Fibroblast of lung (primary cell): Measurements from ENCODE around the gene ULK3. TPM values are rescaled to one million over a fixed set of nuclear protein-coding genes. Genes with fewer than 3 reads are reported as not detected.

ENCODE experiments used
- DNase-seq, 2 donors: peaks; one replicate each; pipeline versions ENCODE4 v3.0.0 to v3.0.0-alpha.2; 2010; ENCODE audit warnings: low read depth in 2 of 2
- H2AFZ ChIP-seq: 2 replicates; pipeline ENCODE4 v1.5.1; 2012; ENCODE audit warnings: low read length, control low read depth, inconsistent platforms
- H3K27ac ChIP-seq: 2 replicates; pipeline ENCODE4 v1.5.1; 2011; ENCODE audit warnings: low read length, control low read depth; ENCODE audit not compliant: insufficient read depth
- H3K27me3 ChIP-seq: 2 replicates; pipeline ENCODE4 v1.5.1; 2011; ENCODE audit warnings: mild to moderate bottlenecking, low read length; ENCODE audit not compliant: control insufficient read depth, insufficient read depth
- H3K36me3 ChIP-seq: 2 replicates; pipeline ENCODE4 v1.5.1; 2011; ENCODE audit warnings: low read length; ENCODE audit not compliant: control insufficient read depth, insufficient read depth
- H3K4me1 ChIP-seq: 2 replicates; pipeline ENCODE4 v1.5.1; 2011; ENCODE audit warnings: low read length; ENCODE audit not compliant: control insufficient read depth, insufficient read depth; ENCODE audit errors: extremely low read depth
- H3K4me2 ChIP-seq: 2 replicates; pipeline ENCODE4 v1.5.1; 2011; ENCODE audit warnings: low read length, control low read depth; ENCODE audit not compliant: insufficient read depth; ENCODE audit errors: extremely low read depth
- H3K4me3 ChIP-seq, 4 experiments: fragments of 200-600 bp in 1 of 4; sonication (generic) in 1 of 4; replicated peaks in 1 of 4; 2 replicates each; pipeline ENCODE4 v1.5.1; 2011 to 2016; ENCODE audit warnings: low read length in 4 of 4, low read depth in 3 of 4, mild to moderate bottlenecking in 3 of 4, control low read depth in 2 of 4, inconsistent platforms in 1 of 4, mixed read lengths in 1 of 4; ENCODE audit not compliant: insufficient read depth in 1 of 4; ENCODE audit errors: control extremely low read depth in 1 of 4
- H3K79me2 ChIP-seq: 2 replicates; pipeline ENCODE4 v1.5.1; 2012; ENCODE audit warnings: mild to moderate bottlenecking, low read length, inconsistent platforms; ENCODE audit not compliant: control insufficient read depth, insufficient read depth
- H3K9ac ChIP-seq: 2 replicates; pipeline ENCODE4 v1.5.1; 2011; ENCODE audit warnings: mild to moderate bottlenecking, low read length, control low read depth; ENCODE audit not compliant: insufficient read depth
- H3K9me3 ChIP-seq: 2 replicates; pipeline ENCODE4 v1.5.1; 2012; ENCODE audit warnings: low read depth, low read length; ENCODE audit not compliant: control insufficient read depth, insufficient read depth
- H4K20me1 ChIP-seq: 2 replicates; pipeline ENCODE4 v1.5.1; 2011; ENCODE audit warnings: low read length; ENCODE audit not compliant: control insufficient read depth, insufficient read depth; ENCODE audit errors: extremely low read depth
- EZH2 ChIP-seq: IDR thresholded peaks from 2 replicates; pipeline ENCODE4 v1.5.1; 2012; ENCODE audit warnings: low read length, control low read depth, mild to moderate bottlenecking; ENCODE audit errors: missing control alignments
- polyA plus RNA-seq, 2 donors: library from polyadenylated mRNA; depleted of rRNA in 1 of 2; stranded (reverse) in 1 of 2; unstranded in 1 of 2; fragments of >200 nt; gene quantifications; 2 replicates each; pipeline ENCODE4 v1.2.1, GENCODE V29; 2011 to 2012; ENCODE audit warnings: missing spikeins in 1 of 2
- total RNA-seq: library from RNA; depleted of rRNA; stranded (reverse); fragments of >200 nt; gene quantifications from 2 replicates; pipeline ENCODE4 v1.2.1, GENCODE V29; 2014
- TF ChIP-seq, protein P1 (sequence below), 2 donors: IDR thresholded peaks in 1 of 2; conservative IDR thresholded peaks in 1 of 2; 1 replicate in 1 of 2; 2 replicates in 1 of 2; pipeline ENCODE4 v1.5.1; 2011 to 2012; ENCODE audit warnings: low read length in 2 of 2, control low read depth in 1 of 2, inconsistent platforms in 1 of 2, low read depth in 1 of 2, mild to moderate bottlenecking in 1 of 2

The ULK3 gene
- total and polyA plus RNA-seq, 2 donors (not counting 1 experiment from before 2014, with no cell fraction given), result 8.8 to 11.4 TPM

GRCh38 chr15:74843891-74844299 lies 939 bp upstream of the ULK3 start:
- peak overlapping the region in 2 of 4 experiments; percentile 55 to 59 for H3K4me3 ChIP-seq
- H3K4me2 ChIP-seq, result peak overlapping the region; percentile 91
- no peaks in the 10 kb centered on the region for H4K20me1 ChIP-seq
- no peaks in the 10 kb centered on the region for H3K79me2 ChIP-seq
- peaks cover 9% of the 10 kb centered on the region for H3K36me3 ChIP-seq
- H3K9ac ChIP-seq, result peak overlapping the region; percentile 75
- no peaks in the 10 kb centered on the region for H3K9me3 ChIP-seq
- TF ChIP-seq, protein P1, sequence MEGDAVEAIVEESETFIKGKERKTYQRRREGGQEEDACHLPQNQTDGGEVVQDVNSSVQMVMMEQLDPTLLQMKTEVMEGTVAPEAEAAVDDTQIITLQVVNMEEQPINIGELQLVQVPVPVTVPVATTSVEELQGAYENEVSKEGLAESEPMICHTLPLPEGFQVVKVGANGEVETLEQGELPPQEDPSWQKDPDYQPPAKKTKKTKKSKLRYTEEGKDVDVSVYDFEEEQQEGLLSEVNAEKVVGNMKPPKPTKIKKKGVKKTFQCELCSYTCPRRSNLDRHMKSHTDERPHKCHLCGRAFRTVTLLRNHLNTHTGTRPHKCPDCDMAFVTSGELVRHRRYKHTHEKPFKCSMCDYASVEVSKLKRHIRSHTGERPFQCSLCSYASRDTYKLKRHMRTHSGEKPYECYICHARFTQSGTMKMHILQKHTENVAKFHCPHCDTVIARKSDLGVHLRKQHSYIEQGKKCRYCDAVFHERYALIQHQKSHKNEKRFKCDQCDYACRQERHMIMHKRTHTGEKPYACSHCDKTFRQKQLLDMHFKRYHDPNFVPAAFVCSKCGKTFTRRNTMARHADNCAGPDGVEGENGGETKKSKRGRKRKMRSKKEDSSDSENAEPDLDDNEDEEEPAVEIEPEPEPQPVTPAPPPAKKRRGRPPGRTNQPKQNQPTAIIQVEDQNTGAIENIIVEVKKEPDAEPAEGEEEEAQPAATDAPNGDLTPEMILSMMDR (conservative IDR thresholded peaks at IDR 0.05 in 1 of 2, IDR thresholded peaks at IDR 0.05 in 1 of 2; ENCODE audit: low read depth in 1 of 2, low read length in 2 of 2), result no peak
- TF ChIP-seq EZH2, result no peak
- H3K27ac ChIP-seq, result peak overlapping the region; percentile 81
- H3K27me3 ChIP-seq, result no peaks in the 10 kb centered on the region
- no peak for DNase-seq
- no peak overlapping the region for H2AFZ ChIP-seq
- peaks cover 7% of the 10 kb centered on the region for H3K4me1 ChIP-seq

DNA sequence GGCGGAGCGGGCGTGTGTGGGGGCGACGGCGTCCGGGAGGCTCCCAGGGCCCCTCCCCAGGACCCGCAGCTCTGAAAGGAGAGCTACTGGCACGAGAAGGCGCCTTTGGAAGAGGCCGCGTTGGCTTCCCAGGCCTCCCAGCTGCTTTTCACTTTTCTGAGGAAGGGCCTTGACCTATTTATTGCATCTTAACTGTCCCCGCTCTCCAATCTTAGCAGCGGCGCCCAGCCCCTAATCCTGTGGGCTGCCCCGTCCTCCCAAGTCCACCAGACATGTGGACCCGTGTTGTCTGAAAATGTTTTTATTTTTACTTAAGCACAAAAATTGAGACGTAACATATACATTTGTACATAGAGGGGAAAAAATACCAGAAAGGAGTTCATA lies 481 bp upstream of the ULK3 start:
- Histone ChIP-seq H3K4me2 (peak overlapping the region; percentile 91), H3K9ac (peak overlapping the region; percentile 75), H3K4me3 (peak overlapping the region; percentile 34 to 59 (median 48)), H3K36me3 (peaks cover 7% of the 10 kb centered on the region), H3K4me1 (peaks cover 7% of the 10 kb centered on the region), H3K27me3 (no peaks in the 10 kb centered on the region), H4K20me1 (no peaks in the 10 kb centered on the region), H3K9me3 (no peaks in the 10 kb centered on the region), H3K27ac (peak overlapping the region; percentile 81), H3K79me2 (no peaks in the 10 kb centered on the region), H2AFZ (peak overlapping the region; percentile 16)
- TF ChIP-seq, protein P1 (conservative IDR thresholded peaks at IDR 0.05 in 1 of 2, IDR thresholded peaks at IDR 0.05 in 1 of 2; ENCODE audit: low read depth in 1 of 2, low read length in 2 of 2), result no peak
- TF ChIP-seq EZH2, result no peak
- no peak for DNase-seq

GRCh38 chr15:74841891-74842373 lies 1.0 kb downstream of the ULK3 start:
- Histone ChIP-seq H3K9me3 (no peaks in the 10 kb centered on the region), H3K27me3 (no peaks in the 10 kb centered on the region), H4K20me1 (no peaks in the 10 kb centered on the region), H3K27ac (no peak overlapping the region), H3K4me3 (peak overlapping the region; percentile 81 to 93 (median 86)), H3K36me3 (peaks cover 5% of the 10 kb centered on the region), H3K9ac (no peak overlapping the region), H3K4me2 (peak overlapping the region; percentile 99), H3K79me2 (no peaks in the 10 kb centered on the region), H3K4me1 (peaks cover 7% of the 10 kb centered on the region), H2AFZ (no peak overlapping the region)
- no peak for TF ChIP-seq EZH2
- TF ChIP-seq, protein P1 (conservative IDR thresholded peaks at IDR 0.05 in 1 of 2, IDR thresholded peaks at IDR 0.05 in 1 of 2; ENCODE audit: low read depth in 1 of 2, low read length in 2 of 2), result no peak
- no peak for DNase-seq
